Measurements from ENCODE around the gene OR2J1. TPM values are rescaled to one million over a fixed set of nuclear protein-coding genes. Genes with fewer than 3 reads are reported as not detected.
"Not testable (repeated sequence)": the region's sequence is repeated elsewhere in the genome, so short reads cannot be mapped to it uniquely, and the experiment has no call there.

The OR2J1 gene
- total and polyA plus RNA-seq, 2 donors (not counting 1 experiment from before 2014, with no cell fraction given): not detected

DNA sequence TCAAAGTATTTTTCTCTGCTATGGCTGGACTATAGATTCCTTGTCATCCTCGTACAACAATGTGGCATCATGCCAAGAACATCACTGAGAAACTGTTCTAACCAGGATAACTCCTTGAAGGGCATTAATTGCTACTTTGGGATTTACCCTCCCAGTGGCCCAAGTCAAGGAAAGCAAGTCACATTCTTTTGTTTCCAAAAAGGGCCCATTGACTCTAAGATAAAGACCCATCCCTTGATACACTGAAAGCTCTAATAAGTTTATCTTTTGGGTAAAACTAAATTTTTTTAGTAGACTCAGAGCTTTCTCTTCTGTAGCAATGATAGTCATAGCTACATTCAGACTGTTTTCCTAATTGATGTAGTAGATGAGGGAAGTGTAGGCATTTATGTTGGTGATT, 8.5 kb downstream of the OR2J1 start, which contains the start of gene OR2J3:
OR2J3 (plus strand) TSS at position 301 of the 400 bp plus-strand sequence. CDS start 3,833 bp downstream, outside the sequence.
- H3K9me3 ChIP-seq (ENCODE audit: control insufficient read depth, insufficient read depth, low read depth, low read length): no peaks in the 10 kb centered on the region
- H3K4me2 ChIP-seq (ENCODE audit: extremely low read depth, insufficient read depth, low read length): no peak within 1 kb of the TSS
- no peaks in the 10 kb centered on the region for H3K79me2 ChIP-seq (ENCODE audit: control insufficient read depth, insufficient read depth, low read length)
- H2AFZ ChIP-seq (ENCODE audit: low read length): no peak within 1 kb of the TSS
- DNase-seq (ENCODE audit: low read depth in 2 of 2): no peak
- no peaks in the 10 kb centered on the region for H4K20me1 ChIP-seq (ENCODE audit: control insufficient read depth, extremely low read depth, insufficient read depth, low read length)
- no peak within 1 kb of the TSS for H3K27ac ChIP-seq (ENCODE audit: insufficient read depth, low read length)
- H3K4me1 ChIP-seq (ENCODE audit: control insufficient read depth, extremely low read depth, insufficient read depth, low read length): no peaks in the 10 kb centered on the region
- no peak within 1 kb of the TSS for H3K9ac ChIP-seq (ENCODE audit: insufficient read depth, low read length)
- H3K27me3 ChIP-seq (ENCODE audit: control insufficient read depth, insufficient read depth, low read length): no peaks in the 10 kb centered on the region
- H3K4me3 ChIP-seq (replicated peaks in 1 of 4; ENCODE audit: control extremely low read depth in 1 of 4, insufficient read depth in 1 of 4, low read depth in 3 of 4, low read length in 4 of 4): no peak within 1 kb of the TSS
- H3K36me3 ChIP-seq (ENCODE audit: control insufficient read depth, insufficient read depth, low read length): no peaks in the 10 kb centered on the region
- no peak for TF ChIP-seq EZH2 (IDR thresholded peaks at IDR 0.05; ENCODE audit: low read length, missing control alignments)
- TF ChIP-seq, protein P1, sequence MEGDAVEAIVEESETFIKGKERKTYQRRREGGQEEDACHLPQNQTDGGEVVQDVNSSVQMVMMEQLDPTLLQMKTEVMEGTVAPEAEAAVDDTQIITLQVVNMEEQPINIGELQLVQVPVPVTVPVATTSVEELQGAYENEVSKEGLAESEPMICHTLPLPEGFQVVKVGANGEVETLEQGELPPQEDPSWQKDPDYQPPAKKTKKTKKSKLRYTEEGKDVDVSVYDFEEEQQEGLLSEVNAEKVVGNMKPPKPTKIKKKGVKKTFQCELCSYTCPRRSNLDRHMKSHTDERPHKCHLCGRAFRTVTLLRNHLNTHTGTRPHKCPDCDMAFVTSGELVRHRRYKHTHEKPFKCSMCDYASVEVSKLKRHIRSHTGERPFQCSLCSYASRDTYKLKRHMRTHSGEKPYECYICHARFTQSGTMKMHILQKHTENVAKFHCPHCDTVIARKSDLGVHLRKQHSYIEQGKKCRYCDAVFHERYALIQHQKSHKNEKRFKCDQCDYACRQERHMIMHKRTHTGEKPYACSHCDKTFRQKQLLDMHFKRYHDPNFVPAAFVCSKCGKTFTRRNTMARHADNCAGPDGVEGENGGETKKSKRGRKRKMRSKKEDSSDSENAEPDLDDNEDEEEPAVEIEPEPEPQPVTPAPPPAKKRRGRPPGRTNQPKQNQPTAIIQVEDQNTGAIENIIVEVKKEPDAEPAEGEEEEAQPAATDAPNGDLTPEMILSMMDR (conservative IDR thresholded peaks at IDR 0.05 in 1 of 2, IDR thresholded peaks at IDR 0.05 in 1 of 2; ENCODE audit: low read depth in 1 of 2, low read length in 2 of 2): no peak

DNA sequence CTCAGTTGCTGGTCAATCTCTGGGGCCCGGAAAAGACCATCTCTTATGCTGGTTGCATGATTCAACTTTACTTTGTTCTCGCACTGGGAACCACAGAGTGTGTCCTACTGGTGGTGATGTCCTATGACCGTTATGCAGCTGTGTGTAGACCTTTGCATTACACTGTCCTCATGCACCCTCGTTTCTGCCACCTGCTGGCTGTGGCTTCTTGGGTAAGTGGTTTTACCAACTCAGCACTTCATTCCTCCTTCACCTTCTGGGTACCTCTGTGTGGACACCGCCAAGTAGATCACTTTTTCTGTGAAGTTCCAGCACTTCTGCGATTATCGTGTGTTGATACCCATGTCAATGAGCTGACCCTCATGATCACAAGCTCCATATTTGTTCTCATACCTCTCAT, 12.8 kb downstream of the OR2J1 start:
- Histone ChIP-seq H3K27ac (ENCODE audit: insufficient read depth, low read length) (no peak overlapping the region), H3K4me1 (ENCODE audit: control insufficient read depth, extremely low read depth, insufficient read depth, low read length) (no peaks in the 10 kb centered on the region), H4K20me1 (ENCODE audit: control insufficient read depth, extremely low read depth, insufficient read depth, low read length) (no peaks in the 10 kb centered on the region), H2AFZ (ENCODE audit: low read length) (no peak overlapping the region), H3K9ac (ENCODE audit: insufficient read depth, low read length) (no peak overlapping the region), H3K79me2 (ENCODE audit: control insufficient read depth, insufficient read depth, low read length) (no peaks in the 10 kb centered on the region), H3K9me3 (ENCODE audit: control insufficient read depth, insufficient read depth, low read depth, low read length) (no peaks in the 10 kb centered on the region), H3K4me2 (ENCODE audit: extremely low read depth, insufficient read depth, low read length) (no peak overlapping the region), H3K4me3 (replicated peaks in 1 of 4; ENCODE audit: control extremely low read depth in 1 of 4, insufficient read depth in 1 of 4, low read depth in 3 of 4, low read length in 4 of 4) (no peak overlapping the region), H3K36me3 (ENCODE audit: control insufficient read depth, insufficient read depth, low read length) (no peaks in the 10 kb centered on the region), H3K27me3 (ENCODE audit: control insufficient read depth, insufficient read depth, low read length) (no peaks in the 10 kb centered on the region)
- TF ChIP-seq EZH2 (IDR thresholded peaks at IDR 0.05; ENCODE audit: low read length, missing control alignments): no peak
- TF ChIP-seq, protein P1 (conservative IDR thresholded peaks at IDR 0.05 in 1 of 2, IDR thresholded peaks at IDR 0.05 in 1 of 2; ENCODE audit: low read depth in 1 of 2, low read length in 2 of 2): no peak
- no peak for DNase-seq (ENCODE audit: low read depth in 2 of 2)

DNA sequence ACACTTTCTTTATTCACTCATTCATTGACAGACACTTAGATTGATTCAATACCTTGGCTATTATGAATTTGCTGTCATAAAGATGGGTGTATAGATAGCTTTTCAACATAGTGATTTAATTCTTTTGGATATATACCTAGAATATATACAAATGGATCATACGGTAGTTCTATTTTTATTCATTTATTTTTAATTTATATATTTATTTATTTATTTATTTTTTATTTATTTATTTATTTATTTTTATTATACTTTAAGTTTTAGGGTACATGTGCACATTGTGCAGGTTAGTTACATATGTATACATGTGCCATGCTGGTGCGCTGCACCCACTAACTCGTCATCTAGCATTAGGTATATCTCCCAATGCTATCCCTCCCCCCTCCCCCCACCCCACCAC, 15.7 kb downstream of the OR2J1 start:
- H3K9ac ChIP-seq (ENCODE audit: insufficient read depth, low read length); H3K79me2 ChIP-seq (ENCODE audit: control insufficient read depth, insufficient read depth, low read length); H3K4me1 ChIP-seq (ENCODE audit: control insufficient read depth, extremely low read depth, insufficient read depth, low read length); H3K4me3 ChIP-seq (replicated peaks in 1 of 4; ENCODE audit: control extremely low read depth in 1 of 4, insufficient read depth in 1 of 4, low read depth in 3 of 4, low read length in 4 of 4); DNase-seq (ENCODE audit: low read depth in 2 of 2); H3K4me2 ChIP-seq (ENCODE audit: extremely low read depth, insufficient read depth, low read length); H3K27me3 ChIP-seq (ENCODE audit: control insufficient read depth, insufficient read depth, low read length); H3K9me3 ChIP-seq (ENCODE audit: control insufficient read depth, insufficient read depth, low read depth, low read length); H3K36me3 ChIP-seq (ENCODE audit: control insufficient read depth, insufficient read depth, low read length); H4K20me1 ChIP-seq (ENCODE audit: control insufficient read depth, extremely low read depth, insufficient read depth, low read length); H2AFZ ChIP-seq (ENCODE audit: low read length); H3K27ac ChIP-seq (ENCODE audit: insufficient read depth, low read length): not testable (repeated sequence)

All from fibroblast of lung (primary cell).